Transverse colon (tissue), 4 donors: ENCODE measurements around the gene SETD4.

Experiments used
- POLR2A ChIP-seq: fragments of 450-650 bp; IDR thresholded peaks from one replicate; pipeline ENCODE4 v1.6.1; 2016; ENCODE audit warnings: antibody characterized with exemption, mild to moderate bottlenecking, moderate library complexity
- POLR2AphosphoS5 ChIP-seq, 3 donors: sonication (generic); formaldehyde crosslinking; IDR thresholded peaks; one replicate each; pipeline ENCODE4 v1.6.1; 2016; ENCODE audit warnings: antibody characterized with exemption in 3 of 3
- TF ChIP-seq, protein P1 (sequence below), 5 experiments: fragments of 200-600 bp in 3 of 5; fragments of 450-650 bp in 2 of 5; sonication (generic) in 3 of 5; IDR thresholded peaks; 1 replicate in 2 of 5; 2 replicates in 3 of 5; pipeline ENCODE4 v1.5.1; 2016 to 2017; ENCODE audit warnings: antibody characterized with exemption in 5 of 5, inconsistent platforms in 3 of 5, mild to moderate bottlenecking in 2 of 5, moderate library complexity in 1 of 5

GRCh38 chr21:36104317-36105300 lies 44.3 kb upstream of the SETD4 start:
- TF ChIP-seq, protein P1, sequence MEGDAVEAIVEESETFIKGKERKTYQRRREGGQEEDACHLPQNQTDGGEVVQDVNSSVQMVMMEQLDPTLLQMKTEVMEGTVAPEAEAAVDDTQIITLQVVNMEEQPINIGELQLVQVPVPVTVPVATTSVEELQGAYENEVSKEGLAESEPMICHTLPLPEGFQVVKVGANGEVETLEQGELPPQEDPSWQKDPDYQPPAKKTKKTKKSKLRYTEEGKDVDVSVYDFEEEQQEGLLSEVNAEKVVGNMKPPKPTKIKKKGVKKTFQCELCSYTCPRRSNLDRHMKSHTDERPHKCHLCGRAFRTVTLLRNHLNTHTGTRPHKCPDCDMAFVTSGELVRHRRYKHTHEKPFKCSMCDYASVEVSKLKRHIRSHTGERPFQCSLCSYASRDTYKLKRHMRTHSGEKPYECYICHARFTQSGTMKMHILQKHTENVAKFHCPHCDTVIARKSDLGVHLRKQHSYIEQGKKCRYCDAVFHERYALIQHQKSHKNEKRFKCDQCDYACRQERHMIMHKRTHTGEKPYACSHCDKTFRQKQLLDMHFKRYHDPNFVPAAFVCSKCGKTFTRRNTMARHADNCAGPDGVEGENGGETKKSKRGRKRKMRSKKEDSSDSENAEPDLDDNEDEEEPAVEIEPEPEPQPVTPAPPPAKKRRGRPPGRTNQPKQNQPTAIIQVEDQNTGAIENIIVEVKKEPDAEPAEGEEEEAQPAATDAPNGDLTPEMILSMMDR (IDR thresholded peaks at IDR 0.05): peak; percentile 32 to 55 (median 37)
- TF ChIP-seq POLR2A: no peak
- TF ChIP-seq POLR2AphosphoS5 (IDR thresholded peaks at IDR 0.05): no peak
